ENCODE measurements around the gene CEP83.

CEP83 gene

DNA sequence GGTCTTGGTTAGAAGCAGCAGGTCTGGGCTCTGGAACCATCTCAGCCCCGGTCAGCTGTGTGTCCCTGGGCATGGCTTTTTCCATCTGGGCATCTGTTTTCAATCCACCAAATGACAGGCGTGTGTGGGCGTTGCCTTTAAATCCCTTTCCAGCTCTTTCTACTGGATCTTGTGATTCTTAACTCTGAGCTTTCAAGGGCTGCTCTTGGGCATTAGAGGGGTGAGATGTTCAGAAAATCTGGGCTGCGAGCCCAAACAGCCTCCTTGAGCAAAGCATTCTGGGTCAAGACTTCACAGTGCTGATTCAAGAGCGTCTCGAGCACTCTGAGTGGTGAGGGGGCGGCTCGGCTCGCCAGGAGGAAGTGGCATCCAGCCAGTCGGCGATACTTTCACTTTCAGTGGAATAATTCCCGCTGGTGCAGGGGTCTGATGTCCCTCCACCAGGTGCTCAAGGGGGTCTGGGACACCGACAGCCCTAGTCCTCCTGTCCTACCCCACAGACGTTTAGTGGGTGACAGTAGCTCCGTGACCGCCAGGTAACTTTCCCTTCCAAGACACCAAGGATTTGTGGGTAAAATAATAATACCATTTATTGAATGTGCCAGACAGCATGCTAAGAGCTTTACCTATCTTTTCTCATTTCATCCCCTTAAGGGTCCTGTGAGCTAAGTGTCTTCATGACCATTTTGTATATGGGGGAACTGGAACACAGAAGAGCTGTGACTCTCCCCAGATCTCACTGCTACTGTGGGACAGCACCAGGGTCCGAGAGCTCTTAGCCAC is 197.2 kb downstream of the CEP83 start:
- peak; percentile 68 for DNase-seq (ENCODE audit: low read depth, low spot score)
- H3K4me3 ChIP-seq (ENCODE audit: low read length): peak overlapping the region; percentile 68

DNA sequence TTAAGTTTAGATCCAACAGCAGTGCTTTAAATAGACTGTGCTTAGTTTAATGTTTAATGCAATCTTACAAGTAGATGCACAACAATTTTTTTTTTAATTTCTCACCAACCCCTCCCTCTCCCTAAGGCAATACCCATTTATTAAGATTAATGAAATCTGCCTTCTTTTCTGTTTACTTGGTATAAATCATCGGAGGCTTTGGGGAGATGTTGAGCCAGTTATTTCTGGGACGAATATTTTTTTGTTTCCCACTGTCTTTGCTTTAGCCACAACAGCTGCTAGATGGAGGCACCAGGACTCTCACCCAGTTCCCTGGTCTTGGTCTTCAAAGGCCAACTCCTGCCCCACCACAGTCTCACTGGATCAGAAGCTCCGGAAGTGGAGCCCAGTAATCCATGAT is 197.9 kb downstream of the CEP83 start:
- H3K4me3 ChIP-seq (ENCODE audit: low read length): peak overlapping the region; percentile 68
- DNase-seq (ENCODE audit: low read depth, low spot score): no peak

DNA sequence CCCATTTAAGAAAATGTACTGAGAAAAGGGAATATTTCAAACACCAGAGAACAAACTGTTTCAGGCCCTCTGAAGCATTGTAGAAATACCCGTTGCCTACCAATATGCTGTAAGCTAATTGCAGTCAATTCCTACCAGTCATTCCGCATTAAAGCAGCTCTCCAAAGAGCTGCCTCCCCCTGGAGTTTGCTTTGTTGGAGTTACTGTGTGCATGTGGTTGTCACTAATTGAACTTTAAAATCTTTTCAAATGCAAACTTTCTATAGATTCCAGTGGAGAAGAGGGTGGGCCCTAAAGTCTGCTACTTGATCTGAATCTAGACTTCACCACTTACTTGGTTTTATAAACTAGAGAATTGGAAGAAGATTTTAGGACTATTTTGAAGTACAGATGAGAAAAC is 198.5 kb downstream of the CEP83 start:
- no peak overlapping the region for H3K4me3 ChIP-seq (ENCODE audit: low read length)
- no peak for DNase-seq (ENCODE audit: low read depth, low spot score)

DNA sequence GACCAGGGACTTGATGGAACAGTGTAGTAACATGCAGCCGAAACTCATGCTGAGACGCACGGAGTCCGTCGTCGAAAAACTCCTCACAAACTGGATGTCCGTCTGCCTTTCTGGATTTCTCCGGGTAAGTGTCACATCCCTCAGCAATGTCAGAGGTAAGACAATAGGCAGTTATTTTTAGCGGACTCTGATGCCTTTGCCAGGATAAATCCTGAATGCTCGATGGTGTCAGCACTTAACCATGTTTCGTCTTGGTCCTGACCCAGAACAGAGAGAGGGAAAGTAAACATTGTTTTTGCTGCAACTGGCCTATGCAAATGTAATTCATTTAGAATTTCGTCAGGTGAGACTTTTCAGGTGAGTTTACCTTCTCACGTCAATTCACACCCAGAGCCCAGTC is 198.9 kb downstream of the CEP83 start:
- no peak overlapping the region for H3K4me3 ChIP-seq (ENCODE audit: low read length)
- DNase-seq (ENCODE audit: low read depth, low spot score): no peak

DNA sequence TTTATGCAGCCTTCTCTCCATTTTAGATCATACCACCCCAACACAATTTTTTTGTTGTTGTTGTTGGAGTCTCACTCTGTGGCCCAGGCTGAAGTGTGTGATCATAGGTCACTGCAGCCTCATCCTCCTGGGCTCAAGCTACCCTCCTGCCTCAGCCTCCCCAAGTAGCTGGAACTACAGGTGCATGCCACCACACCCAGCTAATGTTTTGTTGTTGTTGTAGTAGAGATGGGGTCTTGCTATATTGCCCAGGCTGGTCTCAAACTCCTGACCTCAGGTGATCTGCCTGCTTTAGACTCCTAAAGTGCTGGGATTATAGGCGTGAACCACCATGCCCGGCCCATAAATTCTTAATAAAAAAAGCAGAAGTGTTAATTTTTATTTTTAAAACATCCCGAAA is 199.7 kb downstream of the CEP83 start:
- H3K4me3 ChIP-seq (ENCODE audit: low read length): no peak overlapping the region
- DNase-seq (ENCODE audit: low read depth, low spot score): no peak

DNA sequence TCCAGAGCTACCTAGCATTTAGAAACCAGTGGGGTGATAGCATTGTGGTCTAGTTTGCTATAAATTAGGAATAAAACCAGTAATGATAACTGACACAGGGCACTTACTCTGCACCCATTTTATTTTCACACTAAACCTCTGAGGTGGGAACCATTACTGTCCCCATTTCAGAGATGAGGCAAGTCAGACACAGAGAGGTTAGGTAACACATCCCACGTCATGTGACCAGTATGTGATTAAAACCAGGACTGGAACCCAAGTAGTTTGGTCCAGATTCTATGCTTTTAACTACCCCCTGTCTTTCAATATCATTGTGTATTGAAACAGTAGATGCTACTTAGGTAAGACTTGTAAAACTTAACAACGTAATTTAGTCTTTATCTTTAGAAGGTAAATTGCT is 201.1 kb downstream of the CEP83 start:
- DNase-seq (ENCODE audit: low read depth, low spot score): no peak
- no peak overlapping the region for H3K4me3 ChIP-seq (ENCODE audit: low read length)
